ENCODE results near the gene MLPH.

- no peak for TF ChIP-seq CTCF (IDR thresholded peaks at IDR 0.05)
- no peak for TF ChIP-seq POLR2A (IDR thresholded peaks at IDR 0.05)
- peak in 1 of 2 donors; percentile 75 for TF ChIP-seq POLR2AphosphoS5 (IDR thresholded peaks at IDR 0.05; ENCODE audit: insufficient read depth in 1 of 2, low read depth in 1 of 2)
These were observed 30.7 kb upstream of the MLPH start for GRCh38 chr2:237456200-237456843.
